ENCODE results near the gene CRYBA2.
A peak's percentile ranks its signal among the peaks of the same experiment; 100 is the strongest.

Gene CRYBA2

DNA sequence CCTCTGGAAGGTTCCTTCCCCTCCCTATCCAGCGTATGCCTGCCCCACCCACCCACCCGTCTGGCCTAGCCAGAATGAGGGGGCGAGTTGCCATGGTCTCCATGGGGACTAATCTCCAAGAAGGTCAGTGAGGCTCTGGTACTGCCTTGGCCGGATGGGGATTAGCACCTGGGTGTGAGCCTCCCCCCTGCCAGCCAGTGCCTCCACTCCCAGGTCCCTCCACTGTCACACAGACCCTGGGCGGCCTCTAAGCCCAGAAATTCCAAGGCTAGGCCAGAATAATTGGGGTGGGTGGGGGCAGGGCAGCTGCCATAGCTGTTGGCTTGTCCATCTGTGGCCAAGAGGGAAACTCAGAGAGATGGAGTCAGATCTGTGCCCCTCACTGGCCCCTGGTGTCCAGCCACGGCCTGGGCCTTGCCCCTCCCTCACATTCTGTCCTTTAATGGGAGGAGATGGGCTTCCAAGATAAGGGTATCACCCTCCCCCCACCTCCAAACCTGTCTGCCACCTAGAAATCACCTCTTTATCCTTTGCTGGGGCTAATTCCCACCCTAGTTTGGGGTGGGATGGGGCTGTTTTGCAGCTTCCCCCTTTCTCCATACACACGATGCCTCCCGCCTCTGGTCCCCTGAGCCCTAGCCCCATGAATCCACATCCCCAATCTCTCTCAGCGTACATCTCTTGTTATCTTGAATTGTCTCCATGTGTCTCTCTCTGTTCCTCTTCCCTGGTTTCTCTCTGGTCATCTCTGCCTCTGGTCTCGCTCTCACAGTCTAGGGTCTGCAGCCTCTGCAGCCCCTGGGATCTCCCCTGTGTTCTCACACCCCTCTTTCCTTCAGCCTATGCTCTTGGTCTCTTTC is 6.0 kb upstream of the CRYBA2 start:
- DNase-seq (ENCODE audit: low spot score): peak; percentile 29
- TF ChIP-seq, protein P1, sequence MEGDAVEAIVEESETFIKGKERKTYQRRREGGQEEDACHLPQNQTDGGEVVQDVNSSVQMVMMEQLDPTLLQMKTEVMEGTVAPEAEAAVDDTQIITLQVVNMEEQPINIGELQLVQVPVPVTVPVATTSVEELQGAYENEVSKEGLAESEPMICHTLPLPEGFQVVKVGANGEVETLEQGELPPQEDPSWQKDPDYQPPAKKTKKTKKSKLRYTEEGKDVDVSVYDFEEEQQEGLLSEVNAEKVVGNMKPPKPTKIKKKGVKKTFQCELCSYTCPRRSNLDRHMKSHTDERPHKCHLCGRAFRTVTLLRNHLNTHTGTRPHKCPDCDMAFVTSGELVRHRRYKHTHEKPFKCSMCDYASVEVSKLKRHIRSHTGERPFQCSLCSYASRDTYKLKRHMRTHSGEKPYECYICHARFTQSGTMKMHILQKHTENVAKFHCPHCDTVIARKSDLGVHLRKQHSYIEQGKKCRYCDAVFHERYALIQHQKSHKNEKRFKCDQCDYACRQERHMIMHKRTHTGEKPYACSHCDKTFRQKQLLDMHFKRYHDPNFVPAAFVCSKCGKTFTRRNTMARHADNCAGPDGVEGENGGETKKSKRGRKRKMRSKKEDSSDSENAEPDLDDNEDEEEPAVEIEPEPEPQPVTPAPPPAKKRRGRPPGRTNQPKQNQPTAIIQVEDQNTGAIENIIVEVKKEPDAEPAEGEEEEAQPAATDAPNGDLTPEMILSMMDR (IDR thresholded peaks at IDR 0.05; ENCODE audit: extremely low read depth, missing control alignments): no peak

DNA sequence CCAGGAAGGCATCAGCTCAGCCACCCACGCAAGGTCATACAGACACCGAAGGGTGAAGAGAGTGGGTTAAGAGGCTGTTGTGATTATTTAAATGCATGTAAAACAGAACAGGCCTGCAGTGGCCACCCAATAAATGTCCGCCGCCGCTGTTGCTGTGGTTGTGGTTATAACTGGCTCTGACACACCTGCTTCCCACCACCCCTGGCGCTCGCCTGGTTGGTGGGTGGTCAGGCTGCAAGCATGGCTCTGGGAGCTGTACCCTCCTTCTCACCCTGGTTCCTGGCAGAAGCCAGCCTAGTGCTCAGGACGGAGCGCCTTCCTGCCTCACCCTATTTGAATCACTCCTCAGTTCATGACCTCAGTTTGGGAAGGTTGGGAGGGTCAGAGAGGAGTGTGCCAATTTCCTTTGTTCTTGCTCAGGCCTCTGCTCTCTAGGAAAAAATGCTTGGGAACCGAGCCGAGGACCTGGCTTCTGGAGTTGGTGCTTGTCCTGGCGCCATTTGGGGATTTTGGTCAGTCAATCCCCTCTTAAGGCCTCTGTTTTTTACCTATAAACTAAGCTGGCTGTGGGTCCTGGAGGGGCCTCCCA is 5.3 kb upstream of the CRYBA2 start:
- no peak for DNase-seq (ENCODE audit: low spot score)

DNA sequence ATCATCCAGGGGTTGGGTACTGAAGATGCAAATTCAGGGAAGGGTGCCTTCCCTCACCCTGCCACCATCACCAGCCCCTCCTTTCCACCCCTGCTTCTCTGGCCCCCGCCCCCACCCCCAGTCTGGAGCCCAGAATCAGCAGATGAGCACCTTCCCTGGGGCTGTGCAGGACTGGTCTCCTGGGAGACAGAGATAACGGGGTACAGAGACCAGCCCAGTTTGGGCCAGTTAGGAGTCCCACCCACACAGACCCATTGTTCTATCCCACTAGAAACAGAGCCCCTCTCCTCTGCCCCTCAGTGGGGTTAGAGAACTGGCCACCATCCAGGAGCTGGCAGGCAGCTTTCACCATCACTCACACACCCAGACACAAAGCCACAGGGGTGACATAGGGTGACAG is 4.5 kb upstream of the CRYBA2 start:
- DNase-seq (ENCODE audit: low spot score): peak; percentile 24
- TF ChIP-seq, protein P1 (IDR thresholded peaks at IDR 0.05; ENCODE audit: extremely low read depth, missing control alignments): no peak

More for the DNA sequence above, 5.3 kb upstream of the CRYBA2 start:
- TF ChIP-seq, protein P1 (IDR thresholded peaks at IDR 0.05; ENCODE audit: extremely low read depth, missing control alignments): no peak

DNA sequence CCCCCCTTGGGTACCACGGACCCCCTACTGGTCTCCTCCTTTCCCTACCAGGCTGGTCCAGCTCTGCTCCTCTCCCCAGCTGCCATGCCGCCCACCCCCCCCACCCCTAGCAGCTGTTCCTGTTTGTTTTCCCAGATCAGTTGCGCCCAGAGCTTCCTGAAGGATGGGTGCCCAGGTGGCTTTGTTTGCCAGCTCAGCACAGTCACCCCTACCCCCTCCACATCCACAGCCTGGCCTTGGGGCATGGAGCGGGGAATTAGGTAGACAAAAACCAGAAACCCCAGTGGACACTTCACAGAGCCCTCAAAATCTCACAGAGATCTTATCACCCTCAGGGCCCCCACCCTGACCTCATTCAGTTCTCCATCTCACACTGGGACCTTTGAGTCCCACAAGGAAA is 3.7 kb upstream of the CRYBA2 start:
- DNase-seq (ENCODE audit: low spot score): peak; percentile 27
- TF ChIP-seq, protein P1 (IDR thresholded peaks at IDR 0.05; ENCODE audit: extremely low read depth, missing control alignments): no peak

- DNase-seq (ENCODE audit: low spot score): peak; percentile 92
- TF ChIP-seq, protein P1 (IDR thresholded peaks at IDR 0.05; ENCODE audit: extremely low read depth, missing control alignments): peak; percentile 86
These were observed 2.9 kb upstream of the CRYBA2 start for GRCh38 chr2:218995972-218996711.

- no peak for DNase-seq (ENCODE audit: low spot score)
- TF ChIP-seq, protein P1 (IDR thresholded peaks at IDR 0.05; ENCODE audit: extremely low read depth, missing control alignments): no peak
These were observed 2.3 kb upstream of the CRYBA2 start for GRCh38 chr2:218995561-218995960.

Measured in GM20000 (cell line).